Gastroesophageal sphincter (tissue), 3 donors: ENCODE measurements around the gene PRKG1.

Experiments used
- CTCF ChIP-seq, 4 experiments: fragments of 200-600 bp in 2 of 4; fragments of 450-650 bp in 2 of 4; sonication (generic) in 1 of 4; IDR thresholded peaks; one replicate each; pipeline ENCODE4 v1.5.1; 2017 to 2019; ENCODE audit warnings: antibody characterized with exemption in 4 of 4, mild to moderate bottlenecking in 2 of 4, moderate library complexity in 2 of 4
- POLR2A ChIP-seq, 2 donors: fragments of 450-650 bp; IDR thresholded peaks; one replicate each; pipeline ENCODE4 v1.6.1; 2017; ENCODE audit warnings: antibody characterized with exemption in 2 of 2, mild to moderate bottlenecking in 2 of 2, moderate library complexity in 1 of 2
- POLR2AphosphoS5 ChIP-seq: sonication (generic); formaldehyde crosslinking; IDR thresholded peaks from one replicate; pipeline ENCODE4 v1.6.1; 2017; ENCODE audit warnings: antibody characterized with exemption

DNA sequence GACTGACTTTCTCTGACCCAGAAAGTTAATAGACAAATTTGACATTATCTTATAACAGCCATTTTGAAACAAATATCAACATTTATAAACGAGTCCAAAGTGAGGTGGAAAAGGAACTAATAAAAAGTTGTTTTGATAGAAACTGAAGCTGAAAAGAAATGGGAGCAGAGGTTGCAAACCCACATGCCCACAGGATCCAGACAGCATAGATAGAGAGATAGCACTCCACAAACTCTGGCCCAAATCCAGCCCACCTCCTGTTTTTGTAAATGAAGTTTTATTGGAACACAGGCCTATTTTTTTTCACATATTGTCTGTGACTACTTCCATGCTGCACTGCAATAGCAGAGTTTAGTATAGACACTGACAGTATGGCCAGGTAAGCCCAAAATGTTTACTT is 171.9 kb downstream of the PRKG1 start:
- TF ChIP-seq POLR2A (IDR thresholded peaks at IDR 0.05) (no peak), CTCF (IDR thresholded peaks at IDR 0.05) (no peak), POLR2AphosphoS5 (no peak)
